CD4-positive, alpha-beta memory T cell (primary cell): ENCODE results near the gene HAUS3. TPM values are rescaled to one million over a fixed set of nuclear protein-coding genes. Genes with fewer than 3 reads are reported as not detected.

Experiments used
- CTCF ChIA-PET: fragments of 350-600 bp; sonication (Branson Sonifier 250); formaldehyde crosslinking; loops from one replicate; lab custom pipeline; 2021; ENCODE audit warnings: inconsistent platforms; ENCODE audit not compliant: partially characterized antibody; lab: Charles Lee
- POLR2A ChIA-PET: fragments of 350-600 bp; sonication (Branson Sonifier 250); formaldehyde crosslinking; loops from one replicate; lab custom pipeline; 2021; ENCODE audit not compliant: partially characterized antibody; lab: Charles Lee
- DNase-seq, 5 donors: peaks; one replicate each; pipeline versions ENCODE4 v3.0.0 to v3.0.0-alpha.2; 2020 to 2022; ENCODE audit warnings: mixed read lengths in 1 of 5
- H3K27ac ChIP-seq: one replicate; pipeline ENCODE4 v1.7.0; 2013; ENCODE audit warnings: low read depth, low read length
- H3K27me3 ChIP-seq: 2 replicates; pipeline ENCODE4 v1.7.0; 2013; ENCODE audit warnings: mild to moderate bottlenecking, low read length, moderate library complexity; ENCODE audit not compliant: insufficient read depth
- H3K36me3 ChIP-seq: 2 replicates; pipeline ENCODE4 v1.7.0; 2013; ENCODE audit warnings: mild to moderate bottlenecking, low read length, moderate library complexity; ENCODE audit not compliant: insufficient read depth
- H3K4me1 ChIP-seq: 2 replicates; pipeline ENCODE4 v1.7.0; 2013; ENCODE audit warnings: mild to moderate bottlenecking, low read length, moderate library complexity; ENCODE audit not compliant: insufficient read depth
- H3K4me3 ChIP-seq, 2 donors: one replicate each; pipeline ENCODE4 v1.7.0; 2013; ENCODE audit warnings: low read length in 2 of 2, mild to moderate bottlenecking in 1 of 2
- H3K9me3 ChIP-seq, 2 donors: one replicate each; pipeline ENCODE4 v1.7.0; 2013; ENCODE audit warnings: low read length in 2 of 2, control low read depth in 1 of 2; ENCODE audit not compliant: control insufficient read depth in 1 of 2
- H3K27ac Mint-ChIP-seq, 7 donors: one replicate each; pipeline ENCODE4 v1.8.0; 2020 to 2021; ENCODE audit warnings: mixed read lengths in 7 of 7, mild to moderate bottlenecking in 6 of 7, inconsistent platforms in 3 of 7, moderate library complexity in 3 of 7
- H3K27me3 Mint-ChIP-seq, 2 donors: one replicate each; pipeline ENCODE4 v1.8.0; 2020 to 2021; ENCODE audit warnings: mixed read lengths in 2 of 2
- H3K36me3 Mint-ChIP-seq, 2 donors: one replicate each; pipeline ENCODE4 v1.8.0; 2020 to 2021; ENCODE audit warnings: mixed read lengths in 2 of 2, inconsistent platforms in 1 of 2, mild to moderate bottlenecking in 1 of 2
- H3K4me1 Mint-ChIP-seq, 4 donors: one replicate each; pipeline ENCODE4 v1.8.0; 2020 to 2021; ENCODE audit warnings: mixed read lengths in 4 of 4, mild to moderate bottlenecking in 1 of 4
- H3K4me3 Mint-ChIP-seq, 8 donors: one replicate each; pipeline ENCODE4 v1.8.0; 2020 to 2021; ENCODE audit warnings: mixed read lengths in 8 of 8, mild to moderate bottlenecking in 7 of 8, moderate library complexity in 6 of 8, inconsistent platforms in 3 of 8
- H3K9me3 Mint-ChIP-seq, 8 donors: one replicate each; pipeline ENCODE4 v1.8.0; 2020 to 2021; ENCODE audit warnings: mixed read lengths in 8 of 8, mild to moderate bottlenecking in 5 of 8, inconsistent platforms in 3 of 8, moderate library complexity in 1 of 8
- intact Hi-C: fragments of 100-400 bp; cut with micrococcal nuclease; formaldehyde crosslinking; loops from one replicate; pipeline ENCODE4 v1.15.1; 2023
- polyA plus RNA-seq, 2 donors: library from polyadenylated mRNA; unstranded; fragments of 300-500 nt; fragmentation: Illumina TruSeq; gene quantifications; one replicate each; pipeline ENCODE4 v1.2.3, GENCODE V29; 2021
- total RNA-seq, 2 experiments: library from RNA; stranded (reverse); gene quantifications; one replicate each; pipeline ENCODE4 v1.2.3, GENCODE V29; 2021

The HAUS3 gene
- total RNA-seq (10 to 100 TPM; 35.9 to 39.2 TPM), polyA plus RNA-seq (10 to 100 TPM; 24.8 to 43.9 TPM)

- H3K36me3 Mint-ChIP-seq, result peaks cover 25 to 36% of the 10 kb centered on the region in 2 donors
- Histone ChIP-seq H3K36me3 (no peaks in the 10 kb centered on the region), H3K4me3 (peak within 1 kb of the TSS; percentile 49 to 91), H3K9me3 (no peaks in the 10 kb centered on the region), H3K27me3 (no peaks in the 10 kb centered on the region), H3K27ac (peak within 1 kb of the TSS; percentile 88), H3K4me1 (peaks cover 44% of the 10 kb centered on the region)
- peak; percentile 98 to 100 (median 100) for DNase-seq
- H3K27ac Mint-ChIP-seq, result peak within 1 kb of the TSS; percentile 85 to 98 (median 93)
- H3K4me1 Mint-ChIP-seq, result peaks cover 46 to 73% (median 58%) of the 10 kb centered on the region in 4 donors
- no peaks in the 10 kb centered on the region for H3K9me3 Mint-ChIP-seq
- ChIA-PET POLR2A (interaction anchor here (0.6 to 3.6 kb wide), 21 partner anchors 9 to 597 kb away, joined by 3 to 62 read pairs (median 5); partner anchors contain the start of genes CFAP99, FAM193A, MXD4 and NELFA), CTCF (interaction anchor here (0.6 to 2.7 kb wide), 12 partner anchors 9 to 203 kb away, joined by 3 to 14 read pairs (median 4); partner anchors contain the start of genes CFAP99, MXD4 and ZFYVE28)
- no peaks in the 10 kb centered on the region for H3K27me3 Mint-ChIP-seq
- peak within 1 kb of the TSS; percentile 81 to 95 (median 91) for H3K4me3 Mint-ChIP-seq
- intact Hi-C loops, result loop anchor here (1.0 to 5.0 kb wide), 8 partner anchors 21 to 831 kb away; partner anchors contain the start of genes CFAP99, HTT, HTT-AS and LETM1
These were observed at the start of gene HAUS3, which contains the start of gene POLN for GRCh38 chr4:2241410-2242353. Gene HAUS3 (minus strand): TSS chr4:2242121. CDS start chr4:2240946, 1,175 bp downstream. Gene POLN (minus strand): TSS chr4:2242121. CDS start chr4:2229231, 12,890 bp downstream.

GRCh38 chr4:2290974-2291704, 49.2 kb upstream of the HAUS3 start:
- H3K4me1 Mint-ChIP-seq, result peaks cover 16 to 52% (median 34%) of the 10 kb centered on the region in 4 donors
- DNase-seq, result peak; percentile 81 to 92 (median 84)
- POLR2A ChIA-PET, result interaction anchor here (0.6 to 5.4 kb wide), 12 partner anchors 9 to 673 kb away, joined by 3 to 51 read pairs (median 5); partner anchors contain the start of genes CFAP99, GRK4, HAUS3 and MXD4
- Histone ChIP-seq H3K27me3 (no peaks in the 10 kb centered on the region), H3K36me3 (no peaks in the 10 kb centered on the region), H3K4me3 (no peak overlapping the region), H3K9me3 (no peaks in the 10 kb centered on the region), H3K4me1 (peaks cover 41% of the 10 kb centered on the region), H3K27ac (peak overlapping the region; percentile 71)
- no peaks in the 10 kb centered on the region for H3K9me3 Mint-ChIP-seq
- intact Hi-C loops, result loop anchor here (1.0 to 2.0 kb wide), 3 partner anchors 9 to 48 kb away; partner anchors contain the start of genes HAUS3, MXD4 and POLN
- CTCF ChIA-PET, result interaction anchor here (0.9 to 2.5 kb wide), 7 partner anchors 9 to 128 kb away, joined by 4 to 9 read pairs (median 5); partner anchors contain the start of genes CFAP99 and ZFYVE28
- peak overlapping the region; percentile 96 to 99 (median 98) for H3K27ac Mint-ChIP-seq
- H3K36me3 Mint-ChIP-seq, result peaks cover 0 to 9% of the 10 kb centered on the region in 2 donors
- H3K4me3 Mint-ChIP-seq, result peak overlapping the region in 7 of 8 donors; percentile 77 to 91 (median 81)
- H3K27me3 Mint-ChIP-seq, result no peaks in the 10 kb centered on the region

DNA sequence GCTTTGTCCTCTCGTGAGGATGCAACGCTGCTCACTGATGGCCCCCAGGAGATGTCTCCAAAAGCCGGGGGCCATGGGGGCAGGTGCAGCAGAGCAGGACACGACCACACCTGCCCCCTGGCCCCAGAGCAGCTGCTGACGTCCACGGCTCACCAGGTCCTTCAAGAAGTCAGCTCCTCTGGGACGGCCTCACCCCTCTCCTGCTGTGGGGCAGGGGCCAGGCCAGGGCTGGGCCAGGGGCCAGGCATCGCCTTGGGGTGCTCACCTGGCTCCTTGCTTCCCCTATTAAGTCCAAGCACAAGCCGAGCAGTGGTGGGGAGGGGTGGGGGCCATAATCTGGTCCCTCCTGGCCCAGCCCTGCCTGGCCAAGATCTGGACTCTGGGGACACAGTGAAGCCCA, 48.6 kb upstream of the HAUS3 start:
- Mint-ChIP-seq H3K27ac (peak overlapping the region; percentile 96 to 99 (median 98)), H3K4me1 (peaks cover 15 to 45% (median 31%) of the 10 kb centered on the region in 4 donors), H3K4me3 (peak overlapping the region in 6 of 8 donors; percentile 77 to 91 (median 83)), H3K36me3 (peaks cover 0 to 9% of the 10 kb centered on the region in 2 donors), H3K27me3 (no peaks in the 10 kb centered on the region), H3K9me3 (no peaks in the 10 kb centered on the region)
- POLR2A ChIA-PET, result interaction anchor here (0.6 to 5.4 kb wide), 11 partner anchors 9 to 178 kb away, joined by 3 to 51 read pairs (median 6); partner anchors contain the start of genes CFAP99, HAUS3, MXD4 and POLN
- CTCF ChIA-PET, result interaction anchor here (0.9 to 2.5 kb wide), 7 partner anchors 9 to 128 kb away, joined by 4 to 9 read pairs (median 5); partner anchors contain the start of genes CFAP99, MXD4 and ZFYVE28
- no peak for DNase-seq
- peak overlapping the region; percentile 71 for H3K27ac ChIP-seq
- H3K27me3 ChIP-seq, result no peaks in the 10 kb centered on the region
- peaks cover 42% of the 10 kb centered on the region for H3K4me1 ChIP-seq
- intact Hi-C loops, result loop anchor here (2.0 kb wide), 2 partner anchors 28 to 48 kb away; partner anchors contain the start of genes HAUS3, MXD4 and POLN
- H3K36me3 ChIP-seq, result no peaks in the 10 kb centered on the region
- H3K4me3 ChIP-seq, result peak overlapping the region in 1 of 2 donors; percentile 27
- no peaks in the 10 kb centered on the region for H3K9me3 ChIP-seq

DNA sequence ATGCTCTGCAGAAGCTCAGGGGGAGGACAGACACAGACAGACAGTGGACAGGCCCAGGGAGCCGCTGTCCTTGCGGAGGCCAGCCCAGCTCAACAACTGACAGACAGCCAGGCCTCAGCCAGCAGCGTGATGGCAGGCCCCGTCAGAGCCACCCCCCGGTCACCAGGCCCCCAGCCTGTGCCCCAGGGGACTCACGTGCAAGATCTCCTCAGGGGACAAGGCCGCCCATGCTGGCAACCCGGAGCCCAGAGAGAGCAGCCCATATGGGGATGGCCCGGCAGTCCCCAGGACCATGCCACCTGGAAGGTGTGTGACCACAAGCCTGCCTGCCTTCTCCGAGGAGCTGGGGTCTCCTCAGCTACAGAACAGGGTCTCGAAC, 48.0 kb upstream of the HAUS3 start:
- intact Hi-C loops, result loop anchor here (2.0 to 10.0 kb wide), 3 partner anchors 27 to 65 kb away; partner anchors contain the start of genes HAUS3, MXD4 and POLN
- H3K4me3 ChIP-seq, result no peak overlapping the region
- Mint-ChIP-seq H3K27me3 (no peaks in the 10 kb centered on the region), H3K4me3 (peak overlapping the region in 4 of 8 donors; percentile 10 to 31 (median 17)), H3K36me3 (peaks cover 0 to 9% of the 10 kb centered on the region in 2 donors), H3K27ac (peak overlapping the region; percentile 80 to 99 (median 97)), H3K9me3 (no peaks in the 10 kb centered on the region), H3K4me1 (peaks cover 14 to 43% (median 31%) of the 10 kb centered on the region in 4 donors)
- no peaks in the 10 kb centered on the region for H3K36me3 ChIP-seq
- H3K27me3 ChIP-seq, result no peaks in the 10 kb centered on the region
- peaks cover 45% of the 10 kb centered on the region for H3K4me1 ChIP-seq
- DNase-seq, result no peak
- ChIA-PET POLR2A (interaction anchor here (1.0 to 5.4 kb wide), 6 partner anchors 8 to 129 kb away, joined by 3 to 51 read pairs (median 16); partner anchors contain the start of genes CFAP99, HAUS3, MXD4 and POLN), CTCF (interaction anchor here (0.5 to 2.5 kb wide), 7 partner anchors 8 to 129 kb away, joined by 3 to 9 read pairs (median 5); partner anchors contain the start of genes CFAP99, MXD4 and ZFYVE28)
- H3K27ac ChIP-seq, result peak overlapping the region; percentile 71
- no peaks in the 10 kb centered on the region for H3K9me3 ChIP-seq

GRCh38 chr4:2289311-2289954, 47.5 kb upstream of the HAUS3 start:
- Mint-ChIP-seq H3K4me3 (peak overlapping the region in 3 of 8 donors; percentile 13 to 21 (median 17)), H3K36me3 (peaks cover 0 to 9% of the 10 kb centered on the region in 2 donors), H3K27ac (peak overlapping the region in 6 of 7 donors; percentile 80 to 99 (median 96)), H3K4me1 (peaks cover 12 to 48% (median 27%) of the 10 kb centered on the region in 4 donors), H3K9me3 (no peaks in the 10 kb centered on the region), H3K27me3 (no peaks in the 10 kb centered on the region)
- Histone ChIP-seq H3K36me3 (no peaks in the 10 kb centered on the region), H3K4me1 (peaks cover 50% of the 10 kb centered on the region), H3K9me3 (no peaks in the 10 kb centered on the region), H3K27me3 (no peaks in the 10 kb centered on the region), H3K27ac (peak overlapping the region; percentile 71), H3K4me3 (no peak overlapping the region)
- DNase-seq, result no peak
- ChIA-PET POLR2A (interaction anchor here (2.3 to 5.4 kb wide), 4 partner anchors 7 to 129 kb away, joined by 8 to 51 read pairs (median 34); partner anchors contain the start of genes CFAP99, MXD4 and ZFYVE28), CTCF (interaction anchor here (0.5 to 2.5 kb wide), 6 partner anchors 8 to 130 kb away, joined by 3 to 9 read pairs (median 6); partner anchors contain the start of genes CFAP99, MXD4 and ZFYVE28)
- intact Hi-C loops, result loop anchor here (10.0 kb wide), 1 partner anchor 65 kb away; no protein-coding TSS in a partner anchor
